GM12878 (cell line): Measurements from ENCODE around the gene BACE2. TPM values are rescaled to one million over a fixed set of nuclear protein-coding genes. Genes with fewer than 3 reads are reported as not detected.

Experiments
- CBX5 ChIP-seq: sonication (generic); IDR thresholded peaks from 2 replicates; pipeline ENCODE4 v1.6.1; 2016; ENCODE audit warnings: low read depth, moderate library complexity, mild to moderate bottlenecking, inconsistent platforms
- IRF4 ChIP-seq: IDR thresholded peaks from 2 replicates; pipeline ENCODE4 v1.6.1; 2011; ENCODE audit warnings: low read depth, low read length
- NR2C1 ChIP-seq: fragments of 450-650 bp; IDR thresholded peaks from 2 replicates; pipeline ENCODE4 v1.6.1; 2017; ENCODE audit warnings: antibody characterized with exemption, mild to moderate bottlenecking, moderate library complexity
- POLR2AphosphoS2 ChIP-seq: IDR thresholded peaks from 2 replicates; pipeline ENCODE4 v1.6.1; 2011; ENCODE audit warnings: low read depth, mild to moderate bottlenecking, low read length, improper control_type of control experiment, moderate library complexity
- RFX5 ChIP-seq: IDR thresholded peaks from 2 replicates; pipeline ENCODE4 v1.6.1; 2011; ENCODE audit warnings: low read depth, low read length, improper control_type of control experiment
- ZBTB40 ChIP-seq: fragments of 450-650 bp; IDR thresholded peaks from 2 replicates; pipeline ENCODE4 v1.6.1; 2016; ENCODE audit warnings: mild to moderate bottlenecking, moderate library complexity, borderline replicate concordance
- polyA plus RNA-seq, 11 experiments: library from polyadenylated mRNA; depleted of rRNA in 4 of 11; unstranded in 6 of 11; stranded (reverse) in 5 of 11; fragments of >200 nt; fragmentation: Nextera tagmentation in 4 of 11; fragmentation: Illumina TruSeq in 1 of 11; extraction: Ambion mirVana in 4 of 11; extraction: Trizol in 1 of 11; gene quantifications; 1 replicate in 1 of 11; 2 replicates in 10 of 11; pipeline versions ENCODE4 v1.2.1 to v1.2.3, GENCODE V29; 2011 to 2016; ENCODE audit warnings: inconsistent platforms in 2 of 11, missing spikeins in 2 of 11, low read depth in 1 of 11
- total RNA-seq, 4 experiments: library from RNA; depleted of rRNA in 3 of 4; stranded (reverse); fragments of >200 nt in 3 of 4; fragmentation: Illumina TruSeq in 1 of 4; extraction: Trizol in 1 of 4; gene quantifications; 2 replicates each; pipeline versions ENCODE4 v1.2.1 to v1.2.3, GENCODE V29; 2013 to 2021
- TF ChIP-seq, protein P1 (sequence below), 3 experiments: IDR thresholded peaks in 2 of 3; conservative IDR thresholded peaks in 1 of 3; 2 replicates each; pipeline ENCODE4 v1.5.1; 2011; ENCODE audit warnings: low read depth in 3 of 3, low read length in 3 of 3, mild to moderate bottlenecking in 3 of 3, control low read depth in 2 of 3, moderate library complexity in 2 of 3, inconsistent platforms in 1 of 3, mixed read lengths in 1 of 3; ENCODE audit not compliant: control insufficient read depth in 2 of 3, insufficient read depth in 1 of 3; ENCODE audit errors: extremely low read depth in 1 of 3

Gene BACE2
- total and polyA plus RNA-seq, 10 of the 15 experiments (the other 5 are each of a cell fraction or from before 2014, with no cell fraction given) = 0.04 to 0.69 (median 0.18) TPM; not detected in 5

- TF ChIP-seq RFX5 (no peak), IRF4 (no peak), CBX5 (no peak), ZBTB40 (no peak), POLR2AphosphoS2 (no peak), NR2C1 (no peak)
- TF ChIP-seq, protein P1, sequence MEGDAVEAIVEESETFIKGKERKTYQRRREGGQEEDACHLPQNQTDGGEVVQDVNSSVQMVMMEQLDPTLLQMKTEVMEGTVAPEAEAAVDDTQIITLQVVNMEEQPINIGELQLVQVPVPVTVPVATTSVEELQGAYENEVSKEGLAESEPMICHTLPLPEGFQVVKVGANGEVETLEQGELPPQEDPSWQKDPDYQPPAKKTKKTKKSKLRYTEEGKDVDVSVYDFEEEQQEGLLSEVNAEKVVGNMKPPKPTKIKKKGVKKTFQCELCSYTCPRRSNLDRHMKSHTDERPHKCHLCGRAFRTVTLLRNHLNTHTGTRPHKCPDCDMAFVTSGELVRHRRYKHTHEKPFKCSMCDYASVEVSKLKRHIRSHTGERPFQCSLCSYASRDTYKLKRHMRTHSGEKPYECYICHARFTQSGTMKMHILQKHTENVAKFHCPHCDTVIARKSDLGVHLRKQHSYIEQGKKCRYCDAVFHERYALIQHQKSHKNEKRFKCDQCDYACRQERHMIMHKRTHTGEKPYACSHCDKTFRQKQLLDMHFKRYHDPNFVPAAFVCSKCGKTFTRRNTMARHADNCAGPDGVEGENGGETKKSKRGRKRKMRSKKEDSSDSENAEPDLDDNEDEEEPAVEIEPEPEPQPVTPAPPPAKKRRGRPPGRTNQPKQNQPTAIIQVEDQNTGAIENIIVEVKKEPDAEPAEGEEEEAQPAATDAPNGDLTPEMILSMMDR (IDR thresholded peaks at IDR 0.05 in 2 of 3, conservative IDR thresholded peaks at IDR 0.05 in 1 of 3; ENCODE audit: control insufficient read depth in 2 of 3, extremely low read depth in 1 of 3, insufficient read depth in 1 of 3, low read depth in 3 of 3, low read length in 3 of 3) = no peak
Observed at GRCh38 chr21:41290106-41290799, 122.3 kb downstream of the BACE2 start (continued).
